ENCODE measurements around the gene PRSS1.
"Not testable (repeated sequence)": the region's sequence is repeated elsewhere in the genome, so short reads cannot be mapped to it uniquely, and the experiment has no call there.

Gene PRSS1

DNA sequence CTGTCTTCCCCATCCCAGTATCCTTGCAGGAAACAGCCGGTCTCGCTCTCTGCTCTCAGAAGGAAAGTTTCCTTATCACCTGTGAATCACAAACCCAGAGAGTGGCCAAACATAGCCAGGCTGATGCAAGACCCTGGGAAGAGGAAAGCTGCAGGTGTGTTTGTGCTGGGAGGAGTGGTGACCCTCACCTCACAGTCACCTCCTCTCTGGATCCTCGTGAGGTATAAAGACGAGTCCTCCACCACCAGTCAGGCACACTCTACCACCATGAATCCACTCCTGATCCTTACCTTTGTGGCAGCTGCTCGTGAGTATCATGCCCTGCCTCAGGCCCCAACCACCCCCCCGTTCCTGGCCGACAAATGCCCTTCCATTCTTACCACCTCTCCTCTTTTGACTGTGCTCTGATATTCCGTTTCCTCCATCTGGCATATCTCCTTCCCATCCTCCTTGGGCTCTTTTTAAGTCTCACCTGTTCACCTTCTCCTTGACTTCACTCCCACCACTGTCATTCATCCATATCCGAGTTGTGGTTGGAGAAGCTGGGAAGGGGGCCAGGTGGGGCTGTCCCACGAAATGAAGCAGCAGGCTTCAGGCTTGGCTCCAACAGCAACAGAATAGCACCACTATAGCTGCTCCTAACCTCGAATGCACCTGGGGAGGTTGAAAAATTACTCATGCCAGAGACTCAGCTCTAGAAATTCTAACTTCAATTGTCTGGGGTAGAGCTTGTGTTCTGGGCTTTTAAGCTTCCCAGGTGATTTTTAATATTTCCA, at the start of gene PRSS1:
Gene PRSS1, plus strand, starts transcription at position 255 of the 776 bp plus-strand sequence. Its CDS starts 13 bp downstream, at position 268.
- no peak for DNase-seq

GRCh38 chr7:142700935-142701334, 48.3 kb upstream of the PRSS1 start:
- not testable (repeated sequence) for DNase-seq

- no peak for DNase-seq
Measured at GRCh38 chr7:142703655-142704305, 45.5 kb upstream of the PRSS1 start.

DNA sequence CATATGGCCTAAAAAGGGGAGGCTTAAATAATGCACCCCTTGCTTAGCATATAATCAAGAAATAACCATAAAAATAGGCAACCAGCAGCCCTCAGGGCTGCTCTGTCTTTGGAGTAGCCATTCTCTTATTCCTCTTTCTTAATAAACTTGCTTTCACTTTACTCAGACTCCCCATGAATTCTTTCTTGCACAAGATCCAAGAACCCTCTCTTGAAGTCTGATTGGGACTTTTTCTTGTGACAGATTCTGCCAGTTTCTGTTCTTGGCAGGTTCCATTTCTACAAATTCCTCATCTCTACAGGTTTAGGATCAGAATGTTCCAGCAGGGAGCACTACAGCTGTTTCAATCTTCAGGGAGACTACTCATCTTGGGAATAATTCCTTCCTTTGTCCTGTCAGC, 40.5 kb upstream of the PRSS1 start:
- DNase-seq: not testable (repeated sequence)

DNA sequence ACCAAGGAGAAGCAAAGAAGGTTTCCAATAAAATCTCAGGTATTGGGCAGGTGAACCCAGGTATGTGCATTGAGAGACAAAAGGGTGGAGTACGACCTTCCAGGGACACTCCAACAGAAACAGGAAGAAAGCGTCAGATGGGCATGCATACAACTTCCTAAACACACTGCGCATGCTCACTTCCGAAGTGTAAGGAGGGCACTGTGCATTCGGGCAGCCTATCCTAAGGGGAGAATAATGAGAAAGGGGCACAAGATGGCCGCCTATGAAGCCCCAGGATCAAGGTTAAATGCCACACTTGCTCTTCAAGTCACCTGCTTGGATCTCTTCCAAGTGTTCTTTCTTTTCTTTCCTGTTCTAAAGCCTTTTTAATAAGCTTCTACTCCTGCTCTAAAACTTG, 39.4 kb upstream of the PRSS1 start:
- DNase-seq: no peak

- no peak for DNase-seq
Measured at GRCh38 chr7:142711196-142711595, 38.1 kb upstream of the PRSS1 start.

DNA sequence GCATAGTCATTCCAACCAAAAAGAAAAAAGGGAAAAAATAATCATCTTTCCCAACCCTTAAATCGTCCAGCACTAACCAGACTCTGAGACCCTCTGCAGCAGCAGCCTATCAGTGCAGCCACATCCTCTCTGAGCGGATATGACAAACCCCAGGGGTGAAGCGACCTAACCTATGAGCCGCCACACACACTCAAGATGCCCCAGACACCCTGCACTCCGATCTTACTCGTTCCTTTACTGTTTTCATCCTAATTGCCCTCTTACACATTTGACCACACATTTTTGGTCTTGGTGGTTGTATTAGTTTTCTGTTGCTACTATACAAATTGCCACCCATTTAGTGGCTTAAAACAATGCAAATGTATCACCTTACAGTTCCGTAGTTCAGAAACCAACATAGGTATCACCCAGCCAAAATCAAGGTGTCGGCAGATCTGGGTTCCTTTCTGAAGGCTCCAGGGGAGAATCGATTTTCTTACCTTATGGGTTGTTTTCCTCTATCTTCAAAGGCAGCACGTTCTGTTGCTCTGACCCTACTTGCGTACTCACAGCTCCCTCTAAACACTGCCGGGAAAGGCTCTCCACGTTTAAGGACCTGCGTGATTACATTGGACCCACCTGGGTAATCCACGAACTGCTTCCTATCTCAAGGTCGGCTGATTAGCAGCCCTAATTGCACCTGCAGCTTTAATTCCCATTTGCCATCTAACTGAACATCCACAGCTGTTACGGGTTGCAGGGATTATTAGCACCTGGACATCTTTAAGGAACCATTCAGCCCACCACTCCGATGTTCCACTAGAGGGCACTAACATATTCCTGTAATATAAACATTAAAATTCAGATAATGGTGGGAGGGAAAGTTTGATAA, 37.3 kb upstream of the PRSS1 start:
- no peak for DNase-seq

DNA sequence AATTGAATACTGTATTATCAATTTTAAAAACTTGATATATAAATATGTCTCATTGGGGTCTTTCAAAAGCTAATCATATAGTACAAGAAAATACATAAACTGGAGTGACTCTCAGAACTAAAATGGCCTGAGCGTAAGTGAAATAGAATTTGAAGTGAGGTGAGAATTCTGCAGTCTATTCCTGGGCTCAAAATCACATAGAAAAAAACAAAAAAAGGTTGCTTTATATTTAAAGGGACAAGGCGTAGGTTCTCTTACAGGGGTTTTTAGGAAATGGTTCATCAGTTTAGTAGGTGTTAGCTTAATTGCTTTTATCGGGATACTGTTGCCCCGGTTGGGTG, 36.7 kb upstream of the PRSS1 start:
- no peak for DNase-seq

GRCh38 chr7:142714375-142714774, 34.9 kb upstream of the PRSS1 start:
- no peak for DNase-seq

GRCh38 chr7:142716596-142716995, 32.7 kb upstream of the PRSS1 start:
- DNase-seq: no peak

GRCh38 chr7:142717453-142717852, 31.8 kb upstream of the PRSS1 start:
- no peak for DNase-seq

DNA sequence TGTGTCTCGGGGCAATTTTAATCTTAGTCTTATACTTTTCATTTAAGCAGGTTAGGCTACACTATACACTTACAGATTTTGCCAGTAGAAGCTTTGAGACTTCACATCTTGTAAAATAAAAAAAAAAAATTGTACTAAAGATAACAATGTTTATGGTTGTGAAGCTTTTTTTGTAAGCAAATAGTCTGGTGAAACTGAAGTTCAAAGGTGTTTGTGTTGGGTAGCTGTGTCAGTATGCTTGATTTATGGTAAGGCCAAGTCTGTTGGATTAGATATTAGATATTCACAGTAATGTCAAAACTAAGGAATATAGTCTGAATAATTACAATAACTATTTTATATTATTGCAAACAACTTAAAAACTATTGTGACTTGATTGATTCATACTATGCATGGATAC, 31.0 kb upstream of the PRSS1 start:
- no peak for DNase-seq

- no peak for DNase-seq
Measured at GRCh38 chr7:142720172-142720773, 29.0 kb upstream of the PRSS1 start.

DNA sequence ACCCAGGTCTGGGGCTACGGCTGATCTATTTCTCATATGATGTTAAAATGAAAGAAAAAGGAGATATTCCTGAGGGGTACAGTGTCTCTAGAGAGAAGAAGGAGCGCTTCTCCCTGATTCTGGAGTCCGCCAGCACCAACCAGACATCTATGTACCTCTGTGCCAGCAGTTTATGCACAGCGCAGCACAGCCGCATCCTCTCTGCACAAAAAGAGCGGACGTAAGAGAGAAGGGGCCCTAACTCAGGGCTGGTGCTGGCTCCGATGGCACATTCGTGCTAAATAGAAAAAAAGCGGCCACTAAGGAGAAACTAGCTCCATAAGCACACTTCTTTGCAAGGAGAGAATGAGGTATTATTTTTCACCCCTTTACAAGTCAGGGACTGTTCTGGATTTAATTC, 28.3 kb upstream of the PRSS1 start:
- no peak for DNase-seq

DNA sequence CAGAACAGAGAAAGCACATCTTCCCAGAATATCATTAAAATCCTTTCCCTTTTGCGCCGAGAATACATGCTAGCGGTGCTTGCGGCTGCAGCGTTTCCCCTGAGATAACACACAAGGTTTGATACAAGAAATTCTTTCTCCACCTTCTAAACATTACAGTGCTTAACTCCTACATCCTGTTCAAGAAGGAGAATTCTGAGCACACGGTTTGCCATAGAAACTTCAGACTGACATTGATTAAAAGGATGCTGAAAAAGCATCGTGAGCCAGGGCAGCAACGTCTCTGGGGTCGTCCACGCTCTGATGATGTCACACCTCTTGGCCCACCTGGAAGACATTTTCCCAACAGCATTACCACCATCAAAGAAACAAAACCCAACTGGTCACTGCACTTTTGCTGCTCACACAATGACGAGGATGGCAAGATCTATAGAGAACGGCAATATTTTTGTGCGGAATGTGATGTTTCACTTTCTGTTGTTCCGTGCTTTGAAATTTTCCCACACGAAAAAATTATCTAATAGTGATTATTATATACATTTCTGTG, 27.0 kb upstream of the PRSS1 start:
- DNase-seq: no peak

DNA sequence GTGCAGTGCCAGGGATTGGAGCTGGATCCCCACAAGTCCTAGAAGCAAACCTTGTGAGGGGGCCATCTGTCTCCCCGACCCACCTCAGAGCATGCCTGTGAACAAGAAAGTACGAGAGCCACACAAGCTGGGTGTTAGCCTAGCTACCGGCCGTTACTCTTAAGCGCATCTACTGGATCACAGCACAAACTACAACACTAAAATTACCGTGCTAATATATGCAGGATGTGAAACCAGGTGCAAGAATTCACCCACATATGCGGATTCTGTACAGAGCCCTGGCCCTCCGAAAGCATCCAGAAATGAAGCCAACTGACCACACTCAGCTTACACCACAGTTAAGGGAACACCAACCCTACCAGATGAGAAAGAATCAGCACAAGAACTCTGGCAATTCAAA, 16.0 kb upstream of the PRSS1 start:
- no peak for DNase-seq

DNA sequence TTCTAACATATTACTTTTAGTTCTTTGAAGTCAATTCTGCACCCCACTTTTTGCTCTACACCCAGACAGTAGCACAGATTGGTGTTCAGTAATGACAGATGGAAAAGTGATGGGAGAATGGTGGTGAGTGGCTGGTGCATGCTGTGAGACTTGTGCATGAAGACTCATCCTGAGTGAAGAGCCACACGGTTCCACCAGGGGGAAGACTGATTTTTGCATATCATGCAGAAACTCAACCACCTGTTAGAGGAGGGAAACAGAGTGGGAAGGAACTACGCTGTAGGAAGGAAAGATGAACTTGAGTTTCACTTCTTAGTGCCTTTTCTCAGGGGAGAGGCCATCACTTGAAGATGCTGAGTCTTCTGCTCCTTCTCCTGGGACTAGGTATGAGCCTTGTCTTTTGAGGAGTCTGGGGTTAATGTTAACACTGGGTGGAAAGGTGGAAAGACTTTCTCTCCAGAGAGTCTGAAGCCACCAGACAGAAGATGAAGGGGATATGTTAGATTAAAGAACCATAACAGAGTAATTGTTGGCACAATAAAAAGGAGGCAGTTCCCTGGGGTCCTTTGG, 9.3 kb upstream of the PRSS1 start:
- DNase-seq: no peak

GRCh38 chr7:142740786-142741185, 8.5 kb upstream of the PRSS1 start:
- DNase-seq: no peak

GRCh38 chr7:142741932-142742331, 7.3 kb upstream of the PRSS1 start:
- not testable (repeated sequence) for DNase-seq

DNA sequence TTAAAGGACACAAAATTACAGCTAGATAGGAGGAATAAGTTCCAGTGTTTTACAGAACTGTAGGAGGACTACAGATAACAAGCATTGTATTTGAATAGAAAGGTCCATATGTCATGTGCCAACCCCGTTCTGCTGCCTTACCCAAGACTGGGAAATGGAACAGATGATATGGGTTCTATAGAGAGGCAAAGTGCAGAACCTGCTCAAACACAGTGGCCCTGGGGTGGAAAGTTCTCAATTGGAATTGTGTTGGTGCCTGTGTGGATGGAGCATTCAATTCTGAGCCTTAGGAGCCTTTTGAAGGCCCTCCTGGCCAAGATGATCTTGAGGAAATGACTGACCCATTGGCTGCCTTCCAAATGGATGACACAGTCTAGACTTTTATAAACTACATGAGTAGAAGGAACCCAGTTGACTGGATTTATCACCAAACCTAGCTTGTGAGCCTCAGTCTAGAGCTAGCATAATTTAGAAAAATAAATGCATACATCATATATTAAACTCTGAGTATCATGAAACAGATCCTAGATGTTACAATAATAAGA, 4.1 kb upstream of the PRSS1 start:
- DNase-seq: no peak

GRCh38 chr7:142745745-142746144, 3.5 kb upstream of the PRSS1 start:
- DNase-seq: no peak

DNA sequence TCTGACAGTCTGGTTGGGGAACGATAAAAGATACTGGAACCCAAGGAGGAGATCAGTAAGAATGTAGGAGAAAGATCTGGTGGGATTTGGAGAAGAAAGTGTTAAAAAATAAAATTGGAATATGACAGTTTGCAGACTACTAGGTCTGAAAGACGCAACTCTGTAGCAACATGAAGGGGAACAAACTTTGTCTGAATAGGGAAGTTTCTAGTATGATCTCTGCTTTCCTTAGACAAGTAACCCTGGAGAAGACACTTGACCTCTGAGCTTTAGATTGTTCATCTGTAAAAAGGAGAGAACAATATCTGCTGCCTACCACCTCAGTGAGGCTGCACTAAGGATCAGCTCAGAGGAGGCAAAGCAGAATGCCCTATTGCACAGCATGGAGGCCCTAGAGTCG, 3.0 kb upstream of the PRSS1 start:
- no peak for DNase-seq
